ACC112 (cell line): ENCODE results near the gene KCNJ16.

Experiments used
- H2AFZ ChIP-seq: fragments of 200-600 bp; sonication (generic); one replicate; pipeline ENCODE4 v1.6.0; 2017; ENCODE audit warnings: antibody characterized with exemption, low read length; ENCODE audit not compliant: unreplicated experiment
- H3K27ac ChIP-seq: fragments of 200-600 bp; sonication (generic); 2 replicates; pipeline ENCODE4 v1.5.1; 2014; ENCODE audit warnings: low read depth, mild to moderate bottlenecking, antibody characterized with exemption, low read length, moderate library complexity
- H3K27me3 ChIP-seq: fragments of 200-600 bp; sonication (generic); 2 replicates; pipeline ENCODE4 v1.6.1; 2014; ENCODE audit warnings: mild to moderate bottlenecking, antibody characterized with exemption, low read length, moderate library complexity, mixed read lengths; ENCODE audit not compliant: insufficient read depth
- H3K36me3 ChIP-seq: fragments of 200-600 bp; sonication (generic); 2 replicates; pipeline ENCODE4 v1.6.1; 2016; ENCODE audit warnings: mild to moderate bottlenecking, antibody characterized with exemption, low read length, moderate library complexity, mixed read lengths; ENCODE audit not compliant: insufficient read depth
- H3K4me1 ChIP-seq: fragments of 200-600 bp; sonication (generic); one replicate; pipeline ENCODE4 v1.6.1; 2016; ENCODE audit warnings: low read length, mixed read lengths; ENCODE audit not compliant: insufficient read depth, unreplicated experiment, control insufficient read depth
- H3K4me3 ChIP-seq: fragments of 200-600 bp; sonication (generic); 2 replicates; pipeline ENCODE4 v1.5.1; 2014; ENCODE audit warnings: mild to moderate bottlenecking, low read depth, low read length
- H3K79me2 ChIP-seq: fragments of 200-600 bp; sonication (generic); one replicate; pipeline ENCODE4 v1.6.0; 2016; ENCODE audit warnings: low read length; ENCODE audit not compliant: control insufficient read depth, unreplicated experiment, insufficient read depth

The KCNJ16 gene

DNA sequence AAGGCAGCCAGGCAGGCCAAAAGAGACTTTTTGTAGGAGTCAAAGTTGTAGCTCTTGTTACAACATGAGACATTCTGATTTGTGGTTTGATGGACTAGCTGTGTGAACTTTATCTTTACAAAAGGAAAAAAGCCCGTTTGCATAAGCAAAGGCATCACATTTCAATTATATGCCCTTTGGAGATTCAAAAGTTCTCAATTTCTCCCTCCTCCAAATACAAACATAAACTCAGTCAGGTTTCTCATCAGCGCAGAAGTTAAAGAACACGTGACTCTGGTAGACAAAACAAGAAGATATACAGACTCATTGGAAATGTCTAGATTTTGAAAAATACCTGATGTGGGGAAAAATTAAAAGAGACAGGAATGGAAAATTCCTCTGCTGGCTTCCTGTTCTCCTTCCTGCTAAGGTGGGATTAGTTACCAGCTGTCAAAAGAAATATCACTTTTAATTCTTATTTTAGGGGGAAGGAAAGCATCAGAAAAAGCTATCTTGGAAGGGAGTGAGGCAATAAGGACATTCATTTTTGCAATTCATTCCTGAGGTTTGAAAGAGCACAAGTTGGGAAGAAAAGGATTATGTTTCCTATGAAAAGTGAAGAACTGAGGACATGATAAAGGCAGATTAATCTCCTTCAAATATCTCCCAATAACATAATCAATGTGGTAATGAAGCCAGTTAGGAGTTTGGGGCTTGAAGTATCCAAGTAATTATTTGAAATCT lies 4.6 kb upstream of the KCNJ16 start:
- Histone ChIP-seq H2AFZ (no peak overlapping the region), H3K79me2 (no peaks in the 10 kb centered on the region), H3K4me1 (no peaks in the 10 kb centered on the region)

DNA sequence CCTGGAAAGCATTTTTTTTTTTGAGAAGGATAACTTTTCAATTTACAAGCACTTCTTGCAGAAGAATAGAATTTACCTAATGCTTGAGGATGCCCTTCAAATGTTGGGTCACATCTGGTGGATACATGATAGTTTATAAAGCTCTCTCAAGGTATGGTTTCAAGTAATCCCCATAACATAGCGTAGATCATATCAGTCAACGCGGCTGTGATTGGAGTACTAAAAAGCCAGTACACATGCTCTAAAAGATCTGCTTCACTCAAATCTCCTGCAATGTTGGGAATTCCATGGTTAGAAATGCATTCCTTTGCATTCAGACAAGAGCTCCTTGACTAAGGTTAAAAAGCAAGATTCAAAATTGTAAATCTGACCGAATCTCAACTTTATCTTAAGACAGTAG lies 3.9 kb upstream of the KCNJ16 start:
- no peaks in the 10 kb centered on the region for H3K36me3 ChIP-seq
- H3K4me3 ChIP-seq, result no peak overlapping the region
- no peaks in the 10 kb centered on the region for H3K4me1 ChIP-seq
- no peaks in the 10 kb centered on the region for H3K27me3 ChIP-seq
- no peak overlapping the region for H3K27ac ChIP-seq
- H2AFZ ChIP-seq, result no peak overlapping the region
- no peaks in the 10 kb centered on the region for H3K79me2 ChIP-seq

More for the DNA sequence above, 4.6 kb upstream of the KCNJ16 start:
- H3K27me3 ChIP-seq, result no peaks in the 10 kb centered on the region
- H3K36me3 ChIP-seq, result no peaks in the 10 kb centered on the region
- H3K27ac ChIP-seq, result no peak overlapping the region
- H3K4me3 ChIP-seq, result no peak overlapping the region

DNA sequence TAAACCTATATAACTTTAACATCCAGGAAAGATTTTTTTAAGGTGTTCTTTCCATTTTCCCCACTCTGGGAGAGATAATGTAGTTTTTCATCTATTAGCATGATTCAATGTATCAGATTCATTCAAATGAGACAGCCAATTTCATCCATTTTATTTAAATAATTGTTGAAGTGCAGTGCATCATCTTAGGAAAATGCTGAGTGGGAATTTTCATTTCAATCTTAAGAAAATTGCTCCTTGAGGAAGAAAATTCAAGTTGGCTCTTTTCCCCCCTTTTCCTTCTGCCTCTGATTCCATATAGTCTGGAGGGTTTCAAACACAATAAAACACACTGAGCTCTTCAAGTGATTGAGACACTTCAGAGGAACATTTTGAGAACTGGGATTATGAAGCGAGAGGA lies 3.4 kb upstream of the KCNJ16 start:
- Histone ChIP-seq H3K36me3 (no peaks in the 10 kb centered on the region), H2AFZ (no peak overlapping the region), H3K27ac (no peak overlapping the region), H3K27me3 (no peaks in the 10 kb centered on the region), H3K4me3 (no peak overlapping the region), H3K79me2 (no peaks in the 10 kb centered on the region), H3K4me1 (no peaks in the 10 kb centered on the region)

DNA sequence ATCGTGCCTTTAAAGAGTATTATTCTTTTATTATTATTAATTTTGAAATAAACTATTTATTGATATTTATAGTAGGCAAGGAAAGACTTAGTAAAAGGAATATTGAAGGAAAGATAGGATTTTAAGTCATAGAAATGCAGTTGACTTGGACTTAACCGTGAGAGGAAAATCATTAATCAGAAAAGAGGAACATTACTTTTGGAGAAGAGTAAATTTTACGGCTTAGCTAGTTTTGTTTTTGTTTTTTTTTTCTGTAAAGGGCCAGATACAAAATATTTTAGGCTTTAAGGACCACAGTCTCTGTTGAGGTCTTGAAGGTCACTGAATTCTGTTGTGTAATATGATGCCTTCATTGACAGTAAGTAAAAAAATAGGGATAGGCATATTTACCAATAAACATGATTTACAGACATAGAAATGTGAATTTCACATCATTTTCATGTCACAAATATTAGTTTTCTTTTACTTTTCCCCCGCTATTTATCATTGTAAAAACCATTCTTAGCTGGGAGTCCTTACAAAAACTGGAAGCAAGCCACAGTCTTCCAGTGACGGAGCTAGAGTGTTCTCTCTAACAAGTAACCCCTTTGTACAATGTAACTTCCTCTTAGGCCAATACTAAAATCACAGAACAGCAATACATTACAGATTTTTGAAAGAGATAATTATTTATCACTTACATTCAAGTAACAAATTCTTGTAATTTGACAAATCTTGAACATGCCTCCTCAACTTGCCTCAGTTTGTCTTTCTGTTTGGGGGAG lies 2.3 kb upstream of the KCNJ16 start:
- no peaks in the 10 kb centered on the region for H3K36me3 ChIP-seq

DNA sequence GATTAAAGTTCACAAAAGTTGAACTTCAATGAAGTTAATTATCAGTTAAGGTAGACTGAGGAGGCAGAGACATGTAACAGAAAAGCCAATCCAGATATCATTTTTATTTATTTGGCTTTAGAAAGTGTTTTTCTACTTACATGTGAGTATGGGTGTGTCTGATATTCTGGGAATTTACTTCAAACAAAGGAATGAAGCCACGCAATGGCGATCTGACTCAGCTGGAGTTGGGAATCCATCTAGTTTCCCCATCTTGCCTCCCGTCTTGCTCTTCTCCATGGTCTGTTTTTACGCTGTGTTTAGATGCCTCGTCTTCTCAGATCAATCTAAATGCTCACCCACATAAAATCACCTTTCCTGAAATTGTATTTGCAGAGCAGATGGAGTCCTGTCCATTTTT lies 1.7 kb upstream of the KCNJ16 start:
- Histone ChIP-seq H3K27ac (no peak overlapping the region), H3K4me3 (no peak overlapping the region), H3K36me3 (no peaks in the 10 kb centered on the region), H3K4me1 (peaks cover 4% of the 10 kb centered on the region), H2AFZ (no peak overlapping the region), H3K79me2 (no peaks in the 10 kb centered on the region), H3K27me3 (no peaks in the 10 kb centered on the region)

More for the DNA sequence above, 2.3 kb upstream of the KCNJ16 start:
- Histone ChIP-seq H3K4me1 (peaks cover 4% of the 10 kb centered on the region), H3K27ac (no peak overlapping the region), H2AFZ (no peak overlapping the region), H3K4me3 (no peak overlapping the region), H3K79me2 (no peaks in the 10 kb centered on the region), H3K27me3 (no peaks in the 10 kb centered on the region)

DNA sequence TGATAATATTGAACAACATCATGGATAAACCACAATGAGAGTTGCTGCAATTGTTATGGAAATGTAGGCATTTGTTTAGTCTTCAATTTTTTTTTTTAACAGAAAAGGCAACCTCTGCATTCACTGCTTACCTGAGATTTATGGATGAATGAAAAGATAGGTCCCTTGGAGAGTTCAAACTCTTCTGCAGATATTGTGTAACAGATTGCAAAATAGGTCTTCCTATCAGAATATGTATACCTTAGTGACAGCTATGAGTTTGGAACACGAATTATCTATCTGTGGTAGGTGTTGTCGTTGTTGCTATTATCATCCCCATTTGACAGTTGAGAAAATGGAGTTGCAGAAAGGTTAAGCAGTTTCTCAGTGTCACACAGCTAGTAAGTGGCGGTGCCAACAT lies 1.2 kb upstream of the KCNJ16 start:
- H3K27ac ChIP-seq, result no peak overlapping the region

DNA sequence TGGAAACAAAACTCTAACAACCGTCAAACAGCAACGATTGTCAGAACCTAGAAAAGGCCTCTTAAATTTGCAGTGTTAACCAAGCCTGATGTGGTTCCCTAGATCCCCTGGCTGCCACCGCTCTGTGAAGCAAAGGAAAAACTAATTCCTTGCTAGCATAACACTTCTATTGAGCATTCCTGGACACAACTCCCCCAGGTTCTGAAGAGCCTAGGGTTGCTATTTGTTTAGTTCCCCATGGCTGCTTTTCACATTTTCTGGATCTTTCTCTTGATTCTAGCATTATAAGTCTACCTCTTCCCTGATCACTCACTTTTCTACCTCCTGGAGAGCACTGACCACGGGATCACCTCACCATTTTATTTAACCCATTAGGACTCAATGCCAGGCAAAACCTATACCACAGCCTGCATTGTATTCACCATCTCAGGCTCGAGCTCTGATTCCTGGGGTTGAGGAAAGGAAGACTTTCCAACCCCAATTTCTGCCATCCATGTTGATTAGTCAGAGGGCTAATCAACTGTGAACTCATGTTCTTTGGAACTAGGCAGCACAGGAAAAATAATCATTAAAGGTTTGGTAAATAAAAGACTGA lies 692 bp upstream of the KCNJ16 start:
- Histone ChIP-seq H2AFZ (no peak overlapping the region), H3K27me3 (no peaks in the 10 kb centered on the region), H3K79me2 (no peaks in the 10 kb centered on the region), H3K4me1 (peaks cover 4% of the 10 kb centered on the region), H3K27ac (no peak overlapping the region), H3K4me3 (no peak overlapping the region), H3K36me3 (no peaks in the 10 kb centered on the region)

More for the DNA sequence above, 1.2 kb upstream of the KCNJ16 start:
- Histone ChIP-seq H3K27me3 (no peaks in the 10 kb centered on the region), H3K4me3 (no peak overlapping the region), H3K4me1 (peaks cover 4% of the 10 kb centered on the region), H2AFZ (no peak overlapping the region), H3K36me3 (no peaks in the 10 kb centered on the region), H3K79me2 (no peaks in the 10 kb centered on the region)

DNA sequence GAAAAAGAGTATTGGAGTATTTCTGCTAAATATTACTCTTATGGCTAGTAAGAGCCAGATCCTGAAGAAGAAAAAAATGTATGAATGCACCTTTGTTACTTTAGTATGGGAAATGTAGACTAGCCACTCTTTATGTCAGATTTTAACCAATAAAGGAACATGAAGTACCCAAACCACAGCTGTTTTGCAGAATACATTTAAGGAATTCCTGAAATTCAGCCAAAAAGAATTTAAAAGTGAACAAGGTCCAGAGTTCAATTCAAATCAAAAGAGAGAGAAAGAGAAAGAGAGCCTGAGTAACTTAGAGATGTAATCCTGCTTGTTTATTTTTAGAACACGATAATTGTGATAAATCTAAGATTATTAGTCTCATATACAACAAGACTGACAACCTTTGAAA lies 1.2 kb downstream of the KCNJ16 start:
- H3K4me1 ChIP-seq, result peaks cover 13% of the 10 kb centered on the region
- no peak overlapping the region for H3K27ac ChIP-seq
- H3K27me3 ChIP-seq, result no peaks in the 10 kb centered on the region
- no peaks in the 10 kb centered on the region for H3K79me2 ChIP-seq
- no peak overlapping the region for H2AFZ ChIP-seq
- no peak overlapping the region for H3K4me3 ChIP-seq
- no peaks in the 10 kb centered on the region for H3K36me3 ChIP-seq

DNA sequence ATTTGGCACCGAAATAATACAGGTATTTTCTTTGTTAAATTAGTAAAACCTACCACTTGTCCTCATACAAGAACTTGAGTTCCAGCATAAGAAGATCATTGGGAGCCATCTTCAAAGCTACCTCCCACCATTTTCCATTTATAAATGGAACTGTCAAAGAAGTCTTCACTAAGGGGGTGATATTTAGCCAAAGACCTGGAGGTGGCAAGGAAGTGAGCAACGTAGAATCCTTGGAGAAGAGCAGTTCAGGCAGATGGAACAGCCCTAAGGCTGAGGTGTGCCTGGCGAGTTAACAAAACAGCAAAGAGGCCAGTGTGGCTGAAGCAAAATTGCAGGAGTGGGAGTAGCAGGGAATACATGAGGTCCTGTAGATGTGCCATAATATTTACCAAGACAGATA lies 1.8 kb downstream of the KCNJ16 start:
- Histone ChIP-seq H3K36me3 (no peaks in the 10 kb centered on the region), H3K79me2 (no peaks in the 10 kb centered on the region), H3K4me3 (no peak overlapping the region), H3K27me3 (no peaks in the 10 kb centered on the region), H2AFZ (no peak overlapping the region), H3K27ac (no peak overlapping the region), H3K4me1 (peaks cover 19% of the 10 kb centered on the region)

DNA sequence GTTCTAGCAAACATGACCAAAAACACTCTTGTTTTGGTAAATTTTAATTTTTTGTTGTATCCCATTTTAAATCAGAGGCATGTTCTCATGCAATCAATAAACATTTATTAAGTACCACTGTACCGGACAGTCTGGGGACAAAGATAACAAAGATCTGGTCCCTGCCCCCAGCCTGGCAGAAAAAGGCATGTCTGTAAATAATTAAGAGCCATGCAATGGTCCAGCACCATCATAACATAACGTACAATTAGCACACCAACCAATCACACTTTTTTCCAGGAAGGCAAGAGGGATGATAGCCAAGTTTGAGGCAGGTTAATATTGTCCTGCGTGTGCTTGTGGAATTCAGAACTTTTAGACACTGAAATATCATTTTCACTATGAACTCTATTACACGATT lies 3.5 kb downstream of the KCNJ16 start:
- H3K36me3 ChIP-seq, result no peaks in the 10 kb centered on the region
- H3K27me3 ChIP-seq, result no peaks in the 10 kb centered on the region
- H3K27ac ChIP-seq, result no peak overlapping the region
- no peak overlapping the region for H3K4me3 ChIP-seq
- no peak overlapping the region for H2AFZ ChIP-seq
- H3K4me1 ChIP-seq, result peaks cover 23% of the 10 kb centered on the region
- no peaks in the 10 kb centered on the region for H3K79me2 ChIP-seq
